ENCODE results near the gene ADAMTS5. TPM values are rescaled to one million over a fixed set of nuclear protein-coding genes. Genes with fewer than 3 reads are reported as not detected.

ADAMTS5 gene
- total RNA-seq, 4 donors from 2014 or later: 4.3 to 9.0 (median 7.4) TPM

DNA sequence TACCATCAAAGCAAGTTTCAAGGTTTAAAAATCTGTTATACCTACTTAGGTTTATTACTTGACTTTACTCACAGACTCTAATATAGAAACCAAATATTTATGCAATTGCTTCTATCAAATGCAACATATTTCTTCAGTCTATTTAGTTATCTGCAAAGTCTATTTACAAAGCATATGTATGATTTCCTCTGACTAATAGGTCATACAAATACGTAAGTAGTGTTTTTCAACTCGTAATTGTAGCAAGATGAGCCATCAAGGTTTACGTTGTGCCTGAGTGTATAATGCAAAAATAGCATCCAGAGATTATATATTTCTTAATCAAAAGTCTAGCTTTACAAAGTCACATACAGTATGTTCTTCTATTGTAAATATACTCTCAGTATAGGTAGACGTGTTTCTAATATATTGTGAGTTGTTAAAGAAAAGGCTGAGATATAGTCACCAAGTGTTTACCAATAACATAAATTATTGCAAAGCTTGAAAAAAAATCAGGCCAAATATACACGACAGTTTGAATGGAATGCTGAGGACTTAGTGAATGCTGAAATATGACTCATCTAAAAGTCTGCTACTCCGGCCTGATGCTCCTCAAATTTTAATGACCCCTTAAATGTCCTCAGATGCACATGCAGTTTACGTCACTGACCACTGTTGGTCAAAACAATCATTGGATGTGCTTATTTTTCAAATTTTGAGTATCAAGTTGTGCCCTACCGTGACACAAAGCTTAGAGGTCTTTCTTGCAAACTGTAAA, 48.4 kb downstream of the ADAMTS5 start:
- Histone ChIP-seq H3K36me3 (no peaks in the 10 kb centered on the region), H3K27ac (no peak overlapping the region), H3K4me3 (no peak overlapping the region), H3K4me1 (no peaks in the 10 kb centered on the region), H3K27me3 (no peaks in the 10 kb centered on the region), H3K9me3 (no peaks in the 10 kb centered on the region)
- intact Hi-C loops (cut with DNase I; ENCODE audit: low total_unique reads) (no loop called here), in situ Hi-C loops (cut with MboI; ENCODE audit: low sequenced_read_pairs in 4 of 4) (no loop called here)
- ATAC-seq: no peak
- TF ChIP-seq, protein P1, sequence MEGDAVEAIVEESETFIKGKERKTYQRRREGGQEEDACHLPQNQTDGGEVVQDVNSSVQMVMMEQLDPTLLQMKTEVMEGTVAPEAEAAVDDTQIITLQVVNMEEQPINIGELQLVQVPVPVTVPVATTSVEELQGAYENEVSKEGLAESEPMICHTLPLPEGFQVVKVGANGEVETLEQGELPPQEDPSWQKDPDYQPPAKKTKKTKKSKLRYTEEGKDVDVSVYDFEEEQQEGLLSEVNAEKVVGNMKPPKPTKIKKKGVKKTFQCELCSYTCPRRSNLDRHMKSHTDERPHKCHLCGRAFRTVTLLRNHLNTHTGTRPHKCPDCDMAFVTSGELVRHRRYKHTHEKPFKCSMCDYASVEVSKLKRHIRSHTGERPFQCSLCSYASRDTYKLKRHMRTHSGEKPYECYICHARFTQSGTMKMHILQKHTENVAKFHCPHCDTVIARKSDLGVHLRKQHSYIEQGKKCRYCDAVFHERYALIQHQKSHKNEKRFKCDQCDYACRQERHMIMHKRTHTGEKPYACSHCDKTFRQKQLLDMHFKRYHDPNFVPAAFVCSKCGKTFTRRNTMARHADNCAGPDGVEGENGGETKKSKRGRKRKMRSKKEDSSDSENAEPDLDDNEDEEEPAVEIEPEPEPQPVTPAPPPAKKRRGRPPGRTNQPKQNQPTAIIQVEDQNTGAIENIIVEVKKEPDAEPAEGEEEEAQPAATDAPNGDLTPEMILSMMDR (IDR thresholded peaks at IDR 0.05 in 4 of 5, conservative IDR thresholded peaks at IDR 0.05 in 1 of 5): no peak
- TF ChIP-seq POLR2A (IDR thresholded peaks at IDR 0.05): no peak
- DNase-seq: no peak

DNA sequence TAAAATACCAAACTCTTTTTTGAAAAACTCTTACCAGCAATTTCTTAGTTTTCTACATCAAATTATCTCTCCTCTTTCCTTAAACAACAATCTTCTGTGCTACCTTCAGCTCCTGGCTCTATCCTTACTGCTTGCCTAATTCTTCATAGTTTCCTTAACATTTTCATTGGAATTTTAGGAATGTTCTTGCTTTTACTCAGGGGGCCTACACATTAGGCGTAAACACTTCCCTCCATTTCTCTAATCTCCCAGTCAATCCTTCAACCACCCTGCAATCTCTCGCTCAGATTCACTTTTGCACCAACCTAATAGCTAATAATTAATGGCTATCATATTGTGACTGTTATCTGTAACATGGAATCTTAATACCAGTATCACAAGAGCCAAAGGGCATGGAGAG, 50.1 kb downstream of the ADAMTS5 start:
- intact Hi-C loops (cut with DNase I; ENCODE audit: low total_unique reads): no loop called here
- Histone ChIP-seq H3K4me3 (no peak overlapping the region), H3K4me1 (no peaks in the 10 kb centered on the region), H3K9me3 (no peaks in the 10 kb centered on the region), H3K27ac (no peak overlapping the region), H3K36me3 (no peaks in the 10 kb centered on the region), H3K27me3 (no peaks in the 10 kb centered on the region)
- ATAC-seq (no peak), DNase-seq (no peak)
- no peak for TF ChIP-seq POLR2A (IDR thresholded peaks at IDR 0.05)
- TF ChIP-seq, protein P1 (IDR thresholded peaks at IDR 0.05 in 4 of 5, conservative IDR thresholded peaks at IDR 0.05 in 1 of 5): no peak
- in situ Hi-C loops (cut with MboI; ENCODE audit: low sequenced_read_pairs in 4 of 4): no loop called here

DNA sequence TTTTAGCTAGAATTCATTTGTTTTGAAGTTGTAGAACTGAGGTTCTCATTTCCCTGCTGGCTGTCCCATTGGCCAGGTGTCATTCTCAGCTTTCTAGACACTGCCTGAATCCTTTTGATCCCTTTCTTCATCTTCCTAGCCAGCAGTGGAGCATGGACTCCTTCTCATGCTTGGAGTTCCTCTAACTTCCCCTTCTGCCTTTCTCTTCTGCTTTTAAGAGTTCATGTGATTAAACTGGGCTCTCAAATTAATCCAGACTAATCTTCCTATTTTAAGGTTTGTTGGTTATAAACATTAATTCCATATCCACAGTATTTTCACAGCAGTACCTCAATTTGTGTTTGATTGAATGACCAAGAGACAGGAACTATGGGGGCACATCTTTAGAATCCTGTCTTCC, 52.3 kb downstream of the ADAMTS5 start:
- Histone ChIP-seq H3K27ac (no peak overlapping the region), H3K4me3 (no peak overlapping the region), H3K4me1 (no peaks in the 10 kb centered on the region), H3K9me3 (no peaks in the 10 kb centered on the region), H3K36me3 (no peaks in the 10 kb centered on the region), H3K27me3 (no peaks in the 10 kb centered on the region)
- in situ Hi-C loops (cut with MboI; ENCODE audit: low sequenced_read_pairs in 4 of 4): no loop called here
- DNase-seq: no peak
- TF ChIP-seq POLR2A (IDR thresholded peaks at IDR 0.05): no peak
- TF ChIP-seq, protein P1 (IDR thresholded peaks at IDR 0.05 in 4 of 5, conservative IDR thresholded peaks at IDR 0.05 in 1 of 5): no peak
- intact Hi-C loops (cut with DNase I; ENCODE audit: low total_unique reads): no loop called here
- no peak for ATAC-seq

DNA sequence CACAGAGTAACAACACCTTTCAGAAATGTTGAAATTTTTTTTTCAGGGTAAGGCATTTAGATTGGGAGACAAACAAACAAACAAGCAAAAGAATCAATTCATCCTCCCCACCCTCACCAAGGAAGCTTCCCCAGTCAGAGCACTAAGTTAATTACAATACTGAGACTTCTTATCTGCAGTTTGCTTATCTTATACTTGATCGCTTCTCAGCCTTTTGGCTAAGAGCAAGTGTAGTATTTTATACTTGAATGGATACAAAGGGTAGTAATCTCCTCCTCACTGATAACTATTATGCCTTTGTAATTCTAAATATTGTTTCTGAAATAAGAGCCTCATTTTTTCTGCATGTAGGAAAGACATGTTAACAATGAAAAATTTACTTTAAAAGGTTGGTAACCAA, 54.4 kb downstream of the ADAMTS5 start:
- TF ChIP-seq, protein P1 (IDR thresholded peaks at IDR 0.05 in 4 of 5, conservative IDR thresholded peaks at IDR 0.05 in 1 of 5): no peak
- no peak for TF ChIP-seq POLR2A (IDR thresholded peaks at IDR 0.05)

DNA sequence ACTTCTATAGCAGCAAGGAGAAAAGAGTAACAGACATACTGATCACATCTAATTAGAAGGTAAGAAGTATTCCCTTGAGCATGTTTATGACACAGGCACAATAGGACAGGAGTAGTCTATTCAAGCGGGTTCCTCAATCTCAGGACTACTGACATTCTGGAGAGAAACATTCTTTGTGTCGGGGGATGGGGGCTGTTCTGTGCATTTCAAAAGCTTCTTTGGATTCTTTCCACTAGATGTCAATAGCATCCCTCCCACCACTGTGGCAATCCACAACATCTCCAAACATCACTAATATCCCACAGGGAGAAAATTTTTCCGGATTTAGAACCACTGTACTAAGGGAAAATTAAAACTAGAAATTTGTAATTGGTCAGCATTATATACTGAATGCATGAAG, 56.9 kb downstream of the ADAMTS5 start:
- H3K36me3 ChIP-seq: no peaks in the 10 kb centered on the region

More for the DNA sequence above, 54.4 kb downstream of the ADAMTS5 start:
- Histone ChIP-seq H3K36me3 (no peaks in the 10 kb centered on the region), H3K4me3 (no peak overlapping the region), H3K9me3 (no peaks in the 10 kb centered on the region), H3K27ac (no peak overlapping the region), H3K4me1 (no peaks in the 10 kb centered on the region), H3K27me3 (no peaks in the 10 kb centered on the region)
- no peak for DNase-seq
- intact Hi-C loops (cut with DNase I; ENCODE audit: low total_unique reads): no loop called here
- no peak for ATAC-seq
- in situ Hi-C loops (cut with MboI; ENCODE audit: low sequenced_read_pairs in 4 of 4): no loop called here

More for the DNA sequence above, 56.9 kb downstream of the ADAMTS5 start:
- DNase-seq (no peak), ATAC-seq (no peak)
- H3K4me3 ChIP-seq: no peak overlapping the region
- TF ChIP-seq POLR2A (IDR thresholded peaks at IDR 0.05): no peak
- TF ChIP-seq, protein P1 (IDR thresholded peaks at IDR 0.05 in 4 of 5, conservative IDR thresholded peaks at IDR 0.05 in 1 of 5): no peak
- no peak overlapping the region for H3K27ac ChIP-seq
- no peaks in the 10 kb centered on the region for H3K27me3 ChIP-seq
- intact Hi-C loops (cut with DNase I; ENCODE audit: low total_unique reads): no loop called here
- no peaks in the 10 kb centered on the region for H3K4me1 ChIP-seq
- in situ Hi-C loops (cut with MboI; ENCODE audit: low sequenced_read_pairs in 4 of 4): no loop called here
- H3K9me3 ChIP-seq: no peaks in the 10 kb centered on the region
